Pancreas (tissue), 10 donors: ENCODE results near the gene TMEM123. TPM values are rescaled to one million over a fixed set of nuclear protein-coding genes. Genes with fewer than 3 reads are reported as not detected.

ENCODE experiments used
- ATAC-seq, 4 donors: fragments of 200-7000 bp; cut with Tn5 transposase; one replicate each; pipeline versions ENCODE4 v1.8.0 to v1.9.1; 2020; ENCODE audit warnings: mild to moderate bottlenecking in 4 of 4, moderate library complexity in 4 of 4
- DNase-seq, 6 donors: peaks; one replicate each; pipeline ENCODE4 v3.0.0-alpha.2; 2020
- FAIRE-seq: peaks from 2 replicates; lab custom pipeline; 2012; peaks lifted over from hg19 to GRCh38; lab: Jason Lieb, UNC
- H3K27ac ChIP-seq, 4 donors: fragments of 200-600 bp; sonication (generic); 1 replicate in 3 of 4; 2 replicates in 1 of 4; pipeline versions ENCODE4 v1.5.0 to v1.8.0; 2020
- H3K27me3 ChIP-seq, 4 donors: fragments of 200-600 bp; one replicate each; pipeline ENCODE4 v1.8.0; 2021
- H3K36me3 ChIP-seq, 3 donors: fragments of 200-600 bp; sonication (generic) in 1 of 3; one replicate each; pipeline versions ENCODE4 v1.5.0 to v1.8.0; 2020 to 2021
- H3K4me1 ChIP-seq, 3 donors: fragments of 200-600 bp; one replicate each; pipeline ENCODE4 v1.8.0; 2021
- H3K4me3 ChIP-seq, 4 donors: fragments of 200-600 bp; sonication (generic) in 2 of 4; one replicate each; pipeline versions ENCODE4 v1.5.0 to v1.8.0; 2020 to 2021
- H3K9me3 ChIP-seq, 4 donors: fragments of 200-600 bp; one replicate each; pipeline ENCODE4 v1.8.0; 2021
- CTCF ChIP-seq, 4 donors: fragments of 200-600 bp; sonication (generic) in 3 of 4; IDR thresholded peaks; one replicate each; pipeline versions ENCODE4 v1.5.0 to v1.8.0; 2021; ENCODE audit warnings: antibody characterized with exemption in 4 of 4
- WGBS, 2 donors: extraction: QIAGEN DNeasy Blood & Tissue Kit; methylation state at CpG; one replicate each; pipeline ENCODE4 v1.1.7; 2013; 5-methylcytosine and 5-hydroxymethylcytosine counted together
- intact Hi-C, 3 donors: fragments of 100-400 bp; cut with DNase I; formaldehyde crosslinking; loops; one replicate each; pipeline versions ENCODE4 v1.11.1 to v1.14.2; 2022
- polyA plus RNA-seq, 2 donors: library from polyadenylated mRNA; stranded (reverse); fragments of 200-250 nt; gene quantifications; one replicate each; pipeline ENCODE4 v1.2.3, GENCODE V29; 2013
- total RNA-seq, 6 donors: library from RNA; stranded (reverse); fragmentation: NEBNext Ultra II Directional in 4 of 6; extraction: Animal tissue kit (Norgen Biotek cat#: 25700) in 4 of 6; gene quantifications; one replicate each; pipeline versions ENCODE4 v1.2.1 to v1.2.4, GENCODE V29; 2021 to 2023
- donor health status: healthy with polysubstance abuse.
- donor health status: DM: no; HTN: no; CAD: no; lungs with moderate emphysema.
- donor health status: DM: no; HTN: no; CAD: no.
- donor health status: control.
- donor health status: control.
- donor health status: Bipolar disorder and iron deficiency.
- donor health status: DM: yes; HTN: yes; CAD: no.
- donor health status: DM: no; HTN: no; CAD: no.
- donor health status: DM: no; HTN: no; CAD: no.
- donor health status: DM: yes; HTN: yes; CAD: no.

TMEM123 gene
- total and polyA plus RNA-seq, 8 donors = 18.7 to 122 (median 55.2) TPM

- peaks cover 0 to 6% (median 6%) of the 10 kb centered on the region in 3 donors for H3K4me1 ChIP-seq
- WGBS, 2 donors = 90 to 94% methylated on average over 2 of the region's 2 CpGs
- DNase-seq (no peak), ATAC-seq (no peak), FAIRE-seq (no peak)
- H3K9me3 ChIP-seq = no peaks in the 10 kb centered on the region
- TF ChIP-seq CTCF (IDR thresholded peaks at IDR 0.05) = no peak
- no peak overlapping the region for H3K27ac ChIP-seq
- no peaks in the 10 kb centered on the region for H3K27me3 ChIP-seq
- intact Hi-C loops = loop anchor here in 1 of 3 donors (10.0 kb wide), 1 partner anchor 92 kb away; no protein-coding TSS in a partner anchor
- no peaks in the 10 kb centered on the region for H3K36me3 ChIP-seq
- H3K4me3 ChIP-seq = no peak overlapping the region
These were observed 34.0 kb upstream of the TMEM123 start for GRCh38 chr11:102486584-102486983.

- no peak overlapping the region for H3K4me3 ChIP-seq
- TF ChIP-seq CTCF (IDR thresholded peaks at IDR 0.05) = no peak
- no peak for FAIRE-seq
- peaks cover 0 to 6% (median 6%) of the 10 kb centered on the region in 3 donors for H3K4me1 ChIP-seq
- no peaks in the 10 kb centered on the region for H3K36me3 ChIP-seq
- H3K9me3 ChIP-seq = no peaks in the 10 kb centered on the region
- H3K27me3 ChIP-seq = no peaks in the 10 kb centered on the region
- ATAC-seq = peak in 3 of 4 donors; percentile 53 to 78 (median 54)
- DNase-seq = no peak
- intact Hi-C loops = loop anchor here in 1 of 3 donors (10.0 kb wide), 1 partner anchor 90 kb away; no protein-coding TSS in a partner anchor
- no peak overlapping the region for H3K27ac ChIP-seq
- WGBS, 2 donors = 51 to 55% methylated on average over 2 of the region's 2 CpGs
These were observed 32.6 kb upstream of the TMEM123 start for GRCh38 chr11:102485095-102485722.

- H3K4me1 ChIP-seq = peaks cover 0 to 6% (median 6%) of the 10 kb centered on the region in 3 donors
- TF ChIP-seq CTCF (IDR thresholded peaks at IDR 0.05) = no peak
- H3K27me3 ChIP-seq = no peaks in the 10 kb centered on the region
- H3K36me3 ChIP-seq = no peaks in the 10 kb centered on the region
- H3K9me3 ChIP-seq = no peaks in the 10 kb centered on the region
- no peak for FAIRE-seq
- no peak overlapping the region for H3K4me3 ChIP-seq
- 63 to 84% methylated on average over 3 of the region's 3 CpGs for WGBS, 2 donors
- no peak for DNase-seq
- H3K27ac ChIP-seq = no peak overlapping the region
- ATAC-seq = no peak
- intact Hi-C loops = loop anchor here in 1 of 3 donors (10.0 kb wide), 1 partner anchor 88 kb away; no protein-coding TSS in a partner anchor
These were observed 29.9 kb upstream of the TMEM123 start for GRCh38 chr11:102482433-102482832.

GRCh38 chr11:102479733-102480132, 27.2 kb upstream of the TMEM123 start:
- no peak for FAIRE-seq
- TF ChIP-seq CTCF (IDR thresholded peaks at IDR 0.05) = no peak
- Histone ChIP-seq H3K4me1 (peaks cover 6 to 11% (median 7%) of the 10 kb centered on the region in 3 donors), H3K27me3 (no peaks in the 10 kb centered on the region), H3K27ac (no peak overlapping the region), H3K9me3 (no peaks in the 10 kb centered on the region), H3K4me3 (no peak overlapping the region), H3K36me3 (no peaks in the 10 kb centered on the region)
- ATAC-seq = no peak
- intact Hi-C loops = loop anchor here in 1 of 3 donors (10.0 kb wide), 1 partner anchor 85 kb away; no protein-coding TSS in a partner anchor
- DNase-seq = no peak
- WGBS, 2 donors = 93 to 98% methylated on average over 2 of the region's 2 CpGs
